Gastrocnemius medialis (tissue), 4 donors: ENCODE data around the gene ZNF491.
A peak's percentile ranks its signal among the peaks of the same experiment; 100 is the strongest.

Experiments used
- POLR2A ChIP-seq, 2 donors: fragments of 450-650 bp; IDR thresholded peaks; one replicate each; pipeline ENCODE4 v1.6.1; 2017; ENCODE audit warnings: antibody characterized with exemption in 2 of 2, mild to moderate bottlenecking in 2 of 2, moderate library complexity in 2 of 2
- TF ChIP-seq, protein P1 (sequence below), 5 experiments: fragments of 450-650 bp in 3 of 5; fragments of 200-600 bp in 2 of 5; sonication (generic) in 2 of 5; IDR thresholded peaks in 4 of 5; conservative IDR thresholded peaks in 1 of 5; 1 replicate in 4 of 5; 2 replicates in 1 of 5; pipeline ENCODE4 v1.5.1; 2016 to 2019; ENCODE audit warnings: antibody characterized with exemption in 5 of 5, mild to moderate bottlenecking in 3 of 5, moderate library complexity in 3 of 5

- TF ChIP-seq, protein P1, sequence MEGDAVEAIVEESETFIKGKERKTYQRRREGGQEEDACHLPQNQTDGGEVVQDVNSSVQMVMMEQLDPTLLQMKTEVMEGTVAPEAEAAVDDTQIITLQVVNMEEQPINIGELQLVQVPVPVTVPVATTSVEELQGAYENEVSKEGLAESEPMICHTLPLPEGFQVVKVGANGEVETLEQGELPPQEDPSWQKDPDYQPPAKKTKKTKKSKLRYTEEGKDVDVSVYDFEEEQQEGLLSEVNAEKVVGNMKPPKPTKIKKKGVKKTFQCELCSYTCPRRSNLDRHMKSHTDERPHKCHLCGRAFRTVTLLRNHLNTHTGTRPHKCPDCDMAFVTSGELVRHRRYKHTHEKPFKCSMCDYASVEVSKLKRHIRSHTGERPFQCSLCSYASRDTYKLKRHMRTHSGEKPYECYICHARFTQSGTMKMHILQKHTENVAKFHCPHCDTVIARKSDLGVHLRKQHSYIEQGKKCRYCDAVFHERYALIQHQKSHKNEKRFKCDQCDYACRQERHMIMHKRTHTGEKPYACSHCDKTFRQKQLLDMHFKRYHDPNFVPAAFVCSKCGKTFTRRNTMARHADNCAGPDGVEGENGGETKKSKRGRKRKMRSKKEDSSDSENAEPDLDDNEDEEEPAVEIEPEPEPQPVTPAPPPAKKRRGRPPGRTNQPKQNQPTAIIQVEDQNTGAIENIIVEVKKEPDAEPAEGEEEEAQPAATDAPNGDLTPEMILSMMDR (IDR thresholded peaks at IDR 0.05 in 4 of 5, conservative IDR thresholded peaks at IDR 0.05 in 1 of 5) = peak; percentile 88 to 96 (median 92)
- no peak for TF ChIP-seq POLR2A (IDR thresholded peaks at IDR 0.05)
Measured at GRCh38 chr19:11797491-11797890, 832 bp upstream of the ZNF491 start.
